Loucy (cell line): ENCODE data around the gene COMTD1.

Experiments
- CTCF ChIP-seq: fragments of 200-600 bp; sonication (generic); conservative IDR thresholded peaks from 2 replicates; pipeline ENCODE4 v1.5.1; 2014; ENCODE audit warnings: mild to moderate bottlenecking, antibody characterized with exemption, low read length
- EZH2phosphoT487 ChIP-seq: fragments of 200-600 bp; IDR thresholded peaks from 2 replicates; pipeline ENCODE4 v1.6.1; 2018; ENCODE audit warnings: antibody characterized with exemption, mild to moderate bottlenecking, moderate library complexity, borderline replicate concordance

GRCh38 chr10:75253281-75254220 is 17.8 kb upstream of the COMTD1 start:
- TF ChIP-seq CTCF = no peak
- no peak for TF ChIP-seq EZH2phosphoT487
